DND-41 (cell line): Measurements from ENCODE around the gene PRKCE.

Experiments used
- EZH2 ChIP-seq: IDR thresholded peaks from 3 replicates; pipeline ENCODE4 v1.6.1; 2012; ENCODE audit warnings: borderline replicate concordance, low read depth, mild to moderate bottlenecking, moderate library complexity, low read length, inconsistent platforms; ENCODE audit not compliant: severe bottlenecking
- TF ChIP-seq, protein P1 (sequence below): IDR thresholded peaks from 2 replicates; pipeline ENCODE4 v1.5.1; 2012; ENCODE audit warnings: borderline replicate concordance, low read length, moderate library complexity, mild to moderate bottlenecking; ENCODE audit not compliant: poor library complexity, severe bottlenecking; ENCODE audit errors: extremely low read depth

DNA sequence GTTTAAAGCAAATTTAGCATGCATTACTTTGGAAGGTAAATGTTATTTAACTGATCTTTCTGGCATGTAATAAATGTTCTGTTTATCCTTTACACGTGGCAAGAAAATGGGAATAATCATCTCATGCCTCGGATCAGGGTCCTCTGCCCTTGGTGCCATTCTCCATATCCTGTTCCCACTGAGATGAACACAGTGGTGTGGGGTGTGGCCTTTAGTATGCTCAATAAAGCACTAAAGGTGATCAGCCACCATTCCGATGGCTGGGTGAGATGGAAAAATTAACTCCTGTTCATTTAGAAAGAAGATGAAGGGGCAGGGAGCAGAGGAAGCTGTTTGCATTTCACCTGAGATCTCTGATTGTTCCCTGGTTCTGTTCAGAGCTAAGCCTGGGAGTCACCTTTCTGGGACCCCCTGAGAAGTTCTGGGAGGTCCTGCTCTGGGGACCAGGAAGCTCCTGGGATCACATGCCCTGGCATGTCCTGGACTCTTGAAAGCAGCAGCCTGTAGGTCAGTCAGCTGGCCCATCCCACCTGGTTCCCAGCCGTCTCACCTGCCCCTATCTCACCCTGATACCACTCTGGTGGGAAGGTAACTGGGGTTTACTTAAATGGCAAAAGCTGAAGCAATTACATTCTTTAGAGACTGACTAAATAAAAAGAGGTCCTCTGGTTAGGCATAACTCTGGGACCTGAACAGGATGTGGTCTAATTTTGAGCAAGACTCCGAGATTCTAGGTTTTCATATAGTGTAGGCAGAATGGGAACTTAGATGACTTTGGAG, 356.8 kb downstream of the PRKCE start:
- TF ChIP-seq, protein P1, sequence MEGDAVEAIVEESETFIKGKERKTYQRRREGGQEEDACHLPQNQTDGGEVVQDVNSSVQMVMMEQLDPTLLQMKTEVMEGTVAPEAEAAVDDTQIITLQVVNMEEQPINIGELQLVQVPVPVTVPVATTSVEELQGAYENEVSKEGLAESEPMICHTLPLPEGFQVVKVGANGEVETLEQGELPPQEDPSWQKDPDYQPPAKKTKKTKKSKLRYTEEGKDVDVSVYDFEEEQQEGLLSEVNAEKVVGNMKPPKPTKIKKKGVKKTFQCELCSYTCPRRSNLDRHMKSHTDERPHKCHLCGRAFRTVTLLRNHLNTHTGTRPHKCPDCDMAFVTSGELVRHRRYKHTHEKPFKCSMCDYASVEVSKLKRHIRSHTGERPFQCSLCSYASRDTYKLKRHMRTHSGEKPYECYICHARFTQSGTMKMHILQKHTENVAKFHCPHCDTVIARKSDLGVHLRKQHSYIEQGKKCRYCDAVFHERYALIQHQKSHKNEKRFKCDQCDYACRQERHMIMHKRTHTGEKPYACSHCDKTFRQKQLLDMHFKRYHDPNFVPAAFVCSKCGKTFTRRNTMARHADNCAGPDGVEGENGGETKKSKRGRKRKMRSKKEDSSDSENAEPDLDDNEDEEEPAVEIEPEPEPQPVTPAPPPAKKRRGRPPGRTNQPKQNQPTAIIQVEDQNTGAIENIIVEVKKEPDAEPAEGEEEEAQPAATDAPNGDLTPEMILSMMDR = no peak
- TF ChIP-seq EZH2 = no peak
